ENCODE data around the gene LRRC56.

- TF ChIP-seq POLR2A (IDR thresholded peaks at IDR 0.05) (no peak), CTCF (IDR thresholded peaks at IDR 0.05) (no peak), POLR2AphosphoS5 (IDR thresholded peaks at IDR 0.05) (no peak)
Observed at GRCh38 chr11:573146-573759, 35.9 kb downstream of the LRRC56 start.
